Measurements from ENCODE around the gene RPL35A. TPM values are rescaled to one million over a fixed set of nuclear protein-coding genes. Genes with fewer than 3 reads are reported as not detected.
"Not testable (repeated sequence)": the region's sequence is repeated elsewhere in the genome, so short reads cannot be mapped to it uniquely, and the experiment has no call there.

The RPL35A gene
- total RNA-seq, 4 donors from 2014 or later, result 520 to 671 (median 601) TPM

DNA sequence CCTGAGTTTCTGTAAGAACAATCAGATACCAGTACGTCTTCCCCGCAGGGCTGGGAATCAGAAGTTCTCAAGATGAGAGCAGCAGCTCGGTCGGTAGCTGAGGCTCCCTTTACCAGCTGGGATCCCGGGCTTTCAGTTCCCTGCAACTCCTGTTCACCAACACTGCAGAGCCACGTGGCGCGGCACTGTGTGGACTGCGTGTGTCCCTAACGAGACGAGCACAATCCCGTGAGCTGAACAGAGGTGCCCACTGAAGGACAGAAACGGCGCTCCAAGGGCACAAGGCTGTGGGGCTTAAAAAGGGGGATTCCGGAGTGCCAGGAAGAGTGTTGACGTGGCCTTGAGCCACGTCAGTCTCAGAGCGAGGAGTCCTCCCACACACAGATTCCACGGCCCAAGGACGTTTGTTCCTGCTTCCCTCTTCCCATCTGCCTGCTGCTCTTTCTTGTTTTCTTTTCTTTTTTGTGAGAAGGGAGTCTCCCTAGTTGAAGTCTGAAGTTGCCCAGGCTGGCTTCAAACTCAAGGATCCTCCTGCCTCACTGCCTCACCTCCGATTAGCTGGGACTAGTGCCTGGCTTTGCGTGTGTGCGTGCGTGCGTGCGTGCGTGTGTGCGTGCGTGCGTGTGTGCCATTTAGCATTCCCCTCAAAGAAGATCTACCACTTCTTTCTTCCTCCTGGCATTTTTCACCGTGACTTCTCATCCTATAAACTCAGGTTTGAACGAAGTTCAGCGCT, 37.1 kb upstream of the RPL35A start:
- TF ChIP-seq, protein P1, sequence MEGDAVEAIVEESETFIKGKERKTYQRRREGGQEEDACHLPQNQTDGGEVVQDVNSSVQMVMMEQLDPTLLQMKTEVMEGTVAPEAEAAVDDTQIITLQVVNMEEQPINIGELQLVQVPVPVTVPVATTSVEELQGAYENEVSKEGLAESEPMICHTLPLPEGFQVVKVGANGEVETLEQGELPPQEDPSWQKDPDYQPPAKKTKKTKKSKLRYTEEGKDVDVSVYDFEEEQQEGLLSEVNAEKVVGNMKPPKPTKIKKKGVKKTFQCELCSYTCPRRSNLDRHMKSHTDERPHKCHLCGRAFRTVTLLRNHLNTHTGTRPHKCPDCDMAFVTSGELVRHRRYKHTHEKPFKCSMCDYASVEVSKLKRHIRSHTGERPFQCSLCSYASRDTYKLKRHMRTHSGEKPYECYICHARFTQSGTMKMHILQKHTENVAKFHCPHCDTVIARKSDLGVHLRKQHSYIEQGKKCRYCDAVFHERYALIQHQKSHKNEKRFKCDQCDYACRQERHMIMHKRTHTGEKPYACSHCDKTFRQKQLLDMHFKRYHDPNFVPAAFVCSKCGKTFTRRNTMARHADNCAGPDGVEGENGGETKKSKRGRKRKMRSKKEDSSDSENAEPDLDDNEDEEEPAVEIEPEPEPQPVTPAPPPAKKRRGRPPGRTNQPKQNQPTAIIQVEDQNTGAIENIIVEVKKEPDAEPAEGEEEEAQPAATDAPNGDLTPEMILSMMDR (IDR thresholded peaks at IDR 0.05), result no peak
- no peak for DNase-seq (ENCODE audit: low spot score)
- ATAC-seq (ENCODE audit: low FRiP score), result no peak

DNA sequence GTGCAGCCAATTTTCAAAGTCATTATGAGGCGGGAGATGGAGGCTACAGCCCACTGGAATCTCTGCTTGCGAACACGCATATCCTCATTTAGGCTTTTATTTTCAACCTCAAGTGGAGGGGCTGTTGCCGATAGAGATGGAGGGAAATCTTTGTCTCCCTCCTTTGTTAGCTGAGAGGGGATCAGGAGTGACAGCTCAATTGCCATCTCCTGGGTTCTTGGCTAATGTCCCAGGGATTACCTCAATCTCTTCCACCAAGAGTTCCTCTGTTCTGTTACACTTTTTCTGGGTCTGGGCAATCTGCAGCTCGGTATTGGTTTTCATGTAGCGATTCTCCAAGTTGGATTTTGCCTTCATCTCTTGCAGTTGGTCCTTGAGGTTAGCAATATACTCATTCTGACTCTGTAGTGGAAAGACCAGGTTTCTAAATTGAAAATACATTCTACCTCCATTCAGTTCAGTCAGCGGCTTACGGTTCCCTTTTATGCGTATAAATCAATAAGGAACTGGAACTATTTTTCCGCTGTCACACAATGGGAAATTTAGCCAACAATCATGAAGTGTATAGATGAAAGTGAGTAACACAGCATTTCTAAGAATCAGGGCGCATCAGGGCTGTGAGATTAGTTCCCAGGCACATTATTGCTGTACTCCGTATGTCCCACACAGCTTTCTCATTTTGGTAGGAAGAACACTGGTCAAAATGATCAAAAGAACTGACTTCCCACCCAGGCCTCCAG, 36.2 kb upstream of the RPL35A start:
- no peak for DNase-seq (ENCODE audit: low spot score)
- TF ChIP-seq, protein P1 (IDR thresholded peaks at IDR 0.05), result no peak
- no peak for ATAC-seq (ENCODE audit: low FRiP score)

DNA sequence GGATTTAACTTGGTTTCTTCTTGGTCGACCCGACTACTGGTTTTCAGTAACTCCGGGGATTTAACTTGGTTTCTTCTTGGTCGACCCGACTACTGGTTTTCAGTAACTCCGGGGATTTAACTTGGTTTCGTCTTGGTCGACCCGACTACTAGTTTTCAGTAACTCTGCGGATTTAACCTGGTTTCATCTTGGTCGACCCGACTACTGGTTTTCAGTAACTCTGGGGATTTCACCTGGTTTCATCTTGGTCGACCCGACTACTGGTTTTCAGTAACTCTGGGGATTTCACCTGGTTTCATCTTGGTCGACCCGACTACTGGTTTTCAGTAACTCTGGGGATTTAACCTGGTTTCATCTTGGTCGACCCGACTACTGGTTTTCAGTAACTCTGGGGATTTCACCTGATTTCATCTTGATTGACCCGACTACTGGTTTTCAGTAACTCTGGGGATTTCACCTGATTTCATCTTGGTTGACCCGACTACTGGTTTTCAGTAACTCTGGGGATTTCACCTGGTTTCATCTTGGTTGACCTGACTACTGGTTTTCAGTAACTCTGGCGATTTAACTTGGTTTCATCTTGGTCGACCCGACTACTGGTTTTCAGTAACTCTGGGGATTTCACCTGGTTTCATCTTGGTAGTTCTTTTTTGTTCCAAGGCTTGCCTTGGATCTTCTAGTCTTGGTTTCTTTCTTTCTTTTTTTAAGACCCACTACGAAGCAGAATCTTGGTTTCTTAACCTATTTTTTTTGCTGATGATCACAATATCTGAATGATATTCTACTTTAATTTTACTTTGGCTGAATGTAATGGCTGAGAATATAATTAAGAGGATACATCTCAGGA, 28.3 kb upstream of the RPL35A start:
- not testable (repeated sequence) for ATAC-seq (ENCODE audit: low FRiP score); DNase-seq (ENCODE audit: low spot score)

DNA sequence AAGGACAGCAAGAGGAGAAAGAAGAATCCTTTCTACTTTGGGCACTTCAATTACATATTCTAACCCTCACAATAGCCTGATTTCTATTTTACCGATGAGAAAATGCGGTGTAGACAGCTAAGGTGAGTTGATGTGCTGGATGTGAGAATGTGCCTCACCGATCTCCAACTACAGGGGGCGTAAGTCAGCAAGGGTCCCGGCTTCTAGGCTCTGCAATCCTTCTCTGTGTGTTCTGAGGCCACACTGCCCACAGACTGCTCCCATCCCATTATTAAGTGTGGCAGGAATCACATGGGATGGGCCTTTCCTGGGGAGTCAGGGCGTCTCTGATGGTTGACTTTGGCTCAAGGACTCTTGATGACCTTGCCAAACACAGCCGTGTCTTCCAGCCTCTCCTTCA, 23.6 kb upstream of the RPL35A start:
- TF ChIP-seq, protein P1 (IDR thresholded peaks at IDR 0.05), result no peak
- ATAC-seq (ENCODE audit: low FRiP score) (no peak), DNase-seq (ENCODE audit: low spot score) (no peak)

DNA sequence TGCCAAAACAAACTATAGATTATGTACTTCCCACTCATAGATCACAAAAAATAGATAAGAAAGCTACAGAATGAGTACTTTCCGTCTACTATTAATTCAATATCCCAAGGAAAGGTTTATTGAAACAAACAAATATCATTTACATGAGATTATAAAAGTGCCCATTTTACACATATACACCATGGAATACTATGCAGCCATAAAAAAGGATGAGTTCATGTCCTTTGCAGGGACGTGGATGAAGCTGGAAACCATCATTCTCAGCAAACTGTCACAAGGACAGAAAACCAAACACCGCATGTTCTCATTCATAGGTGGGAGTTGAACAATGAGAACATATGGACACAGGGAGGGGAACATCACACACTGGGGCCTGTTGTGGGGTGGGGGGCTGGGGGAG, 22.4 kb upstream of the RPL35A start:
- DNase-seq (ENCODE audit: low spot score); ATAC-seq (ENCODE audit: low FRiP score): not testable (repeated sequence)

DNA sequence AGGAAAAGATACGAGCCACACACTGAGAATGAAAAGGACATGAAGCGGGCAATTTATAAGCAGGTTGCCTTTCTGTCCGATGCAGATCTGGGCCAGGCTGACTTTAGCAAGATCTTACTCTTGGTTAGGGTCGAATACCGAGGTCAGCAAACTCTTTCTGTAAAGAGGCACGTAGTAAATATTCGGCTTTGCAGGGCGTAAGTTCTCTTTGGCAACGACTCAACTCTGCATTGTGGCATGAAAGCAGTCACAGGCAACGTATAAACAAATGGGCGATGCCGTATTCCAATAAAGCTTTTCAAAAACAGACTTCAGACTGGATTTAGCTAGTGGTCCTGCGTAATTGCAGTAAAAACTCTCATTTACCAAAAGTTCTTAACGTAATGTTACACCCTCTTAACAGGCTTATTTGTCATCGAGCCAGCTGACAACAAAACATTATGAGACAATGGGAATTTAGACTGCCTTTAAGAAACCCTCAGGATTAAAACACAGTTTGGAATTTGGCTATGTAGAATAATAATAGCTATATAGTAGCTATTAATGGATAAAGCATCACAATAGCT, 13.1 kb upstream of the RPL35A start:
- DNase-seq (ENCODE audit: low spot score) (no peak), ATAC-seq (ENCODE audit: low FRiP score) (no peak)
- TF ChIP-seq, protein P1 (IDR thresholded peaks at IDR 0.05), result no peak

DNA sequence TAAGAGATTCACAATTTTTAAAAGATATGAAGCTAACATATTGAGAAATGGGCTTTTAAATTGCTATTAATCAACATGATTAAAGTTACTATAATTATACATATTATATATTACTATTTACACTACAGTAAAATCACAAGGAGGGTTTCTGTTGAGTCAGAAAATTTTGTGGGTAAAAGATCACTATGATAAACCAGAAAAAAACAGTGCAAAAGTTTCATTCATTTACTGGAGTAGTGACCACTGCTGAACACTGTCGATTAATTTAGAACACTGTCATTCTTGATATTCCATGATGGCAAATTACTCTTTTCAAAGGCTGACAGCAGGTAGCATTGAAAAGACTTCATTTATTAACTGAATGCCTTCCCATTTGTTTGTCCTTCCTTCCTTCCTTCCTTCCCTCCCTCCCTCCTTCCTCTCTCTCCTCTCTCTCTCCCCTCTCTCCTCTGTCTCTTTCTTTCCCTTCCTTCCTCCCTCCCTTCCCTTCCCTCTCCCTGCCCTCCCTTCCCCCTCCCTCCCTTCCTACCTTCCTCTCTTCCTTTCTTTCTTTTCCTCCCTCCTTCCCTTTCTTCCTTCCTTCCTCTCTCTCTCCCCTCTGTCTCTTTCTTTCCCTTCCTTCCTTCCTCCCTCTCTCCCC, 9.1 kb upstream of the RPL35A start:
- DNase-seq (ENCODE audit: low spot score) (no peak), ATAC-seq (ENCODE audit: low FRiP score) (no peak)
- TF ChIP-seq, protein P1 (IDR thresholded peaks at IDR 0.05), result no peak

Measured in omental fat pad (tissue), 4 donors.